ENCODE measurements around the gene SPAG8.
A peak's percentile ranks its signal among the peaks of the same experiment; 100 is the strongest.

Gene SPAG8

GRCh38 chr9:35836595-35836994, 24.5 kb upstream of the SPAG8 start:
- DNase-seq: no peak

- DNase-seq: no peak
Observed at GRCh38 chr9:35835766-35836165, 23.7 kb upstream of the SPAG8 start.

- no peak for DNase-seq
Observed at GRCh38 chr9:35835216-35835632, 23.2 kb upstream of the SPAG8 start.

GRCh38 chr9:35834260-35835215, 22.5 kb upstream of the SPAG8 start:
- DNase-seq: no peak

DNA sequence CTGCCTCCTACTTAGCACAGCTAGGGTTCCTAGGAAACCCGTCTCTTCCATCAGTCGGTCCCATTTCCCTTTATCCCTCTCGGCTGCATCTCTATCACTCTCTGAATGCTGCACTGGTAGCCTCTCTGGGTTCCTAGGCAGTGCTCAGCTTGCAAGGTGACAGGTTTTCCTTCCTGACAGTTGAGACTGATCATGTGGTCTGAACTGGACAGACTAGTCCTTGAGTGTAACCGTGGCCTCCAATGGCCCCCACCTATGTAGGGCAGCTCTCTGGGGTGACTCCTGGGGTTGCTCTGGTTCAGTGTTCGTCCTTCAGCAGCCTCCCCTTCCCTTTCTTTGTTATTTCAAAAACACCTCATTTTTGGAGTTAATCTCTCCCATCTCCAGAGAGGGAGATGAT, 20.8 kb upstream of the SPAG8 start:
- DNase-seq: no peak

- DNase-seq: no peak
Observed at GRCh38 chr9:35831040-35831439, 19.0 kb upstream of the SPAG8 start.

- no peak for DNase-seq
Observed at GRCh38 chr9:35829764-35830096, 17.7 kb upstream of the SPAG8 start.

DNA sequence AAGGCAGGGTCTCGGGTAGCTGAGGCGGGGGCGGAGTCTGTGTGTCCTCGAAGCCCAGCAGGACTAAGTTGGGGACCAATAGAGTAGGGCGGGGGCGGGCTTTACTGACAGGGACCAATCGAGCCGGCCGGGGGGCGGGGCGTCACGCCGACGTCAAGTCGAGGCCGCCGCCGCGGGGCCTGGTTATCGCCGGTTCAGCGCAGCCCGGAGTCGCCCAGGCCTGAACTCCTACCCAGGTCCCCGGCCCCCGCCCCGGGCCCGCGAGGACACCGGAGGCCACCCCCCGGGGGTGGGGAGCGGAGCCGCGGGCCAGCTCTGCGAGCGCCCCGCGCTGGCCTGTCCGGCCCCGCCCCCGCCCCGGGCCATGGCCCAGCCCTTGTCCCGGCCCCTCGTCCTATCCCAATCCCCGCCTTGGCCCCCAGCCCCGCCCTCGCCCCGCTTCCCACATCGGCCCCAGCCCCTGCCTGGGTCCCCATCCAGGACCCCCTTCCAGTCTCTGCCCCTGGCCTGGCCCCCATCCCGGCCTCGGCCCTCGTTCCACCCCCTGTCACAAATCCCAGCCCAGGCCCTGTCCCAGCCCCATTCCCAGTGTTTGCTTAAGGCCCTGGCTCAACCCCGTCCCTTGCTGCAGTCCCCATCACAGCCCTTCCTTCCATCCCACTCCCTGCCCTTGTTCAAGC, 17.2 kb upstream of the SPAG8 start, which contains the start of gene TMEM8B:
Gene TMEM8B, plus strand, starts transcription at position 145 of the 680 bp plus-strand sequence. Its CDS starts 220 bp downstream, at position 365.
- DNase-seq: peak; percentile 96

DNA sequence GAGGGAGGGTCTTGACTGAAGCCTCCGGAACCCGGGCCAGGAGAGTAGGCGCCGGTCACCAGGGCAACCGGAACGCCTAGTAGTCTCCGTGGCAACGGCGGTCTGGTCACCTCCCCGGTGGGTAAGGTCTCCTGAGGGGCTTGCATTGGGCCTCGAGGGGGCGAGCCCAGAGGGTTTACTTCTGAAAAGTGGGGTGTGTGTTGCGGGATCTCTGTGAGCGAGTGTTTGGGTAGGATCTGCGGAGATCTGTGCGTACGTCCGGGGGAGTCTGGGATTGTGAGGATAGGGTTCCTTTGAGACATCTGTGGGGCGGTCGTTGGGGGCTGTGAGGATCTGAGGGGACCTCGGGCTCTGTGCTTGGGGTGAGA, 16.6 kb upstream of the SPAG8 start, which contains the start of gene FAM221B:
Gene FAM221B, minus strand, starts transcription at position 17 of the 368 bp plus-strand sequence. CDS start 2,571 bp downstream, outside the sequence.
- peak; percentile 25 for DNase-seq

DNA sequence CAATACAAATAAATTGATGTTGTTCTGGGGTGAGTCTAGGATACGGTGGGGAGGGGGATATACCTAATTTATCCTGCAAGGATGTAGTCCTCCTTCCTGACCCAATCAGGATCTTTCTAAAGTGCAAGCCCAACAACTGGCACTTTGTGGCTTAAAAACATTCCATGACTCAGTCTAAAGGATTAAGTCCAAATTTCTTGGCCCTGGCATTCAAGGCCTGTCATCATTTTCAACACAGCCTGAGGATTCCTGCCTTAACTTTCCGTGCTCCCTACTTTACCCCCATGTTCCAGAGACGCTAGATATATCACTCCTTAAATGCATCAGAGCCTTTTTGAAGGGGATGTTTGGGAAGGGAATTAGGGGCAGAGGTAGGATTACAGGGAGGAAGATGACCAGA, 15.4 kb upstream of the SPAG8 start:
- no peak for DNase-seq

DNA sequence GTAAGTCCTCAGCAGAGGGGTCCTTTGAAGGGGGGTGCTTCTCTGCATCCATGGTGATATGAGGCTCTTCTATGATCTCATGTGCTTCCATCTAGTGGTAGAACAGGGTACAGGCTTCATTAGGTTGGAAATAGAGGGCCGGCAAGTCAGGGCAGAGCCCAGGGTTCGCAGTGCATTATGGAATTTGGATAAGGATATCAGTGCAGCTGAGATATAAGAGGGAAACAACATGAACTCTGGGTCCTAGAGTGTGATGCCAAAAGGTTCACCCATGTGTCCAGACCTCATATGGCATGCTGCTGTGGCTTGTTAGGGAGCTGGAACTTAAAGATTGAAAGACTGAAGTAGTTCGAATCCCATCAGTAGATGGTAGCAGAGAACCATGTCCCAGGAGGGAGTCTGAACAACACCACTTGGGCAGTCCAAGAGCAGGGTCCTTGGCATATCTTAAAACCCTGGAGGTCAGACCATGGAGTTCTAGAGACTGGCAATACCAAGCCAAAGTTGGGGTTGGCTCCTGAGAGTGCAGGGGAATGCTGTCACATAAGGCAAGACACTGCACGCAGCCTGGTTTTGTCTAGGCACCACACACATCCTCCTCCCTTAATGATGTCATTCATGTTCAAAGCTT, 14.1 kb upstream of the SPAG8 start:
- peak; percentile 38 for DNase-seq

DNA sequence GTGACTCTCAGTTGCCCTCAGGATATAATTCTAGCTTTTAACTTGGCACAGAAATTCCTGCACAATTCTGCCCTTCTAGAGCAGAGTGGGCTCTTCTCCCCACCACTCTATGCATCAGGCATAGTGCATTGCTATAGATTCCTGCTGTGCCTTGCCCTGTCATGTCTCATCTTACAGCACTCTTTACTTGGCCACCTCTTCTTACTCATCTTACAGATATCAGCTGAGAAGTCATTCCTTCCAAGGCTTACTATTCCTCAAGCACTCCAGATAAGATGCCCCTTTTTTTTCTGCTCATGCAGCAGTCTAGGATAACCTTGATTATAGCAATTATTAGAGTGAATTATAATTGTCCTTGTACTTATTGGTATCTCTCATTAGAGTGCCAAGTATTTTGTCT, 10.9 kb upstream of the SPAG8 start:
- no peak for DNase-seq

- DNase-seq: no peak
Observed at GRCh38 chr9:35820076-35820475, 8.0 kb upstream of the SPAG8 start.

- DNase-seq: no peak
Observed at GRCh38 chr9:35818341-35818740, 6.3 kb upstream of the SPAG8 start.

DNA sequence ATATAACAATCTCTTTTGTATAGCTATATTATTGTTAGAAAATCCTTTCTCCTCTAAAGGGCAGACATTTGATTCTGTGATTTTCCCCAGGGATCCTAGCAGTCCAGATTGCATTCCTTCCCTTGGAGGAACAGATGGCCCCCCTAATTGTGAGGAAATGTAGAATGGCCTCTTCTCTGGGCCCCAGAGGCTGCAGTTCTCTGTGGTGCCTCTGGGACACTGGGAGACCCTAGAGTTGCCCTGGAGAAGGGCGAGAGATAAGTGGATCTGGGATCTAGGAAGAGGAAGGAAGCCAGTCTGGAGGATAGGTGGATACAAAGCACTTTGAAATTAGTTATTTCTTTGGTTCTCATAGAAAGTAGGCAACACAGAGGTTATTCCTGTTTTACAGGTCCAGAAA, 4.6 kb upstream of the SPAG8 start:
- no peak for DNase-seq

GRCh38 chr9:35814841-35815543, 2.9 kb upstream of the SPAG8 start, which contains the start of gene HINT2:
Gene HINT2 (minus strand): TSS chr9:35815042. CDS start chr9:35814979, 63 bp downstream.
- DNase-seq: peak; percentile 98

- DNase-seq: peak; percentile 41
Observed at GRCh38 chr9:35814106-35814840, 2.2 kb upstream of the SPAG8 start.

GRCh38 chr9:35813434-35814105, 1.5 kb upstream of the SPAG8 start:
- DNase-seq: no peak

GRCh38 chr9:35811381-35812024, 559 bp downstream of the SPAG8 start:
- DNase-seq: no peak

DNA sequence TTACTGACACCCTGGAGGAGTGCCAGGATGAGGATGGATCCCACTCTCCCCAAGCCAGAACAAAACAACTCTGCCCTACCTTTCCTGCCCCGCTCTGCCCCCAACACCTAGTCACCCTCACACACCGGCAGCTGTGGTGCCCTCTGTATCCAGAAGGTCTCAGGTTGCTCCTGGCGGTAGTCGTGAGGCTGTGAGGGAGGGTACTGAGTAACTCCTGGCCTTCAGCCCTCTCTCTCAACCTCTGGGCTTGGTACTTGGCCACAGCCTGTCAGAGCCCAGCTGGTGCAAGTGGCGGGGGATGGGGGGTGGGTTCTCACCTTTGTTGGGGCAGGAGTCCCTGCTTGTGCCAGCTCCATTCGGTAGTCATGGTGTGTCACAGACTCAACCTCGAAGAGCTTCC, 1.9 kb downstream of the SPAG8 start:
- no peak for DNase-seq

DNA sequence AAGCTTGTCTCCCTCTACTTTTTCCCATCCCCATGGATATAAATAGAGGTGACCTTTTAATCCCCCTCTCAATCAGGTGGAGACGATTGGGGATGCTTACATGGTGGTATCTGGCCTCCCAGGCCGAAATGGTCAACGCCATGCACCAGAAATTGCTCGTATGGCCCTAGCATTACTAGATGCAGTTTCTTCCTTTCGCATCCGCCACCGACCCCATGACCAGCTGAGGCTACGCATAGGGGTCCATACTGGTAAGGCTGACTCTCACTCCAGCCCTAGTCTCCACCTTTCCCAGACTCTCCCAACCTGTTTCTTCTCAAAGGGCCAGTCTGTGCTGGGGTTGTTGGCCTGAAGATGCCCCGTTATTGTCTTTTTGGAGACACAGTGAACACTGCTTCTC, 3.6 kb downstream of the SPAG8 start:
- DNase-seq: no peak

Data from stimulated activated CD4-positive, alpha-beta T cell treated with anti-CD3 and anti-CD28 coated beads, Interleukin-4, amount 100 ng/mL, for 24 hours (primary cell).